Activated CD8-positive, alpha-beta memory T cell treated with anti-CD3 and anti-CD28 coated beads, Interleukin-2, amount 10 ng/mL, durations not matched to agents 7 days and 5 days (primary cell): Measurements from ENCODE around the gene LAG3. TPM values are rescaled to one million over a fixed set of nuclear protein-coding genes. Genes with fewer than 3 reads are reported as not detected.

Experiments
- ATAC-seq: fragments of 150-1000 bp; cut with Tn5 transposase; one replicate; pipeline ENCODE4 v1.10.0; 2021; ENCODE audit warnings: moderate library complexity
- CTCF ChIA-PET: fragments of 350-600 bp; sonication (Branson Sonifier 250); formaldehyde crosslinking; loops from one replicate; lab custom pipeline; 2021; ENCODE audit warnings: antibody characterized with exemption; lab: Charles Lee
- DNase-seq: peaks from one replicate; pipeline ENCODE4 v3.0.0-alpha.2; 2020
- H3K27ac Mint-ChIP-seq: one replicate; pipeline ENCODE4 v1.8.0; 2021; ENCODE audit warnings: mild to moderate bottlenecking, mixed read lengths
- H3K27me3 Mint-ChIP-seq: one replicate; pipeline ENCODE4 v1.8.0; 2021; ENCODE audit warnings: mixed read lengths
- H3K36me3 Mint-ChIP-seq: one replicate; pipeline ENCODE4 v1.8.0; 2021; ENCODE audit warnings: mild to moderate bottlenecking, mixed read lengths
- H3K4me1 Mint-ChIP-seq: one replicate; pipeline ENCODE4 v1.8.0; 2021; ENCODE audit warnings: mixed read lengths
- H3K4me3 Mint-ChIP-seq: one replicate; pipeline ENCODE4 v1.8.0; 2021; ENCODE audit warnings: mild to moderate bottlenecking, moderate library complexity, mixed read lengths
- H3K9me3 Mint-ChIP-seq: one replicate; pipeline ENCODE4 v1.8.0; 2022; ENCODE audit warnings: low read depth, mixed read lengths
- total RNA-seq, 2 experiments: library from RNA; stranded (reverse); gene quantifications; one replicate each; pipeline ENCODE4 v1.2.3, GENCODE V29; 2021

LAG3 gene
- total RNA-seq, 2 experiments from 2014 or later, result 320 to 420 TPM

- CTCF ChIA-PET, result interaction anchor here (1.5 kb wide), 1 partner anchor 53 kb away, joined by 3 read pairs; no protein-coding TSS in a partner anchor
- peaks cover 9% of the 10 kb centered on the region for H3K4me1 Mint-ChIP-seq
- H3K27me3 Mint-ChIP-seq, result peaks cover 34% of the 10 kb centered on the region
- no peaks in the 10 kb centered on the region for H3K9me3 Mint-ChIP-seq
- no peak overlapping the region for H3K27ac Mint-ChIP-seq
- DNase-seq (no peak), ATAC-seq (no peak)
- H3K4me3 Mint-ChIP-seq, result no peak overlapping the region
- H3K36me3 Mint-ChIP-seq, result no peaks in the 10 kb centered on the region
These were observed 45.9 kb downstream of the LAG3 start for GRCh38 chr12:6818222-6818621.

- Mint-ChIP-seq H3K4me1 (peaks cover 9% of the 10 kb centered on the region), H3K36me3 (no peaks in the 10 kb centered on the region), H3K9me3 (no peaks in the 10 kb centered on the region), H3K27ac (no peak overlapping the region), H3K27me3 (peaks cover 36% of the 10 kb centered on the region), H3K4me3 (no peak overlapping the region)
- peak; percentile 37 for DNase-seq
- no peak for ATAC-seq
- CTCF ChIA-PET, result interaction anchor here (0.5 to 1.5 kb wide), 2 partner anchors 11 to 53 kb away, joined by 3 read pairs; no protein-coding TSS in a partner anchor
These were observed 46.3 kb downstream of the LAG3 start for GRCh38 chr12:6818645-6819044.

- no peaks in the 10 kb centered on the region for H3K36me3 Mint-ChIP-seq
- H3K27ac Mint-ChIP-seq, result no peak overlapping the region
- CTCF ChIA-PET, result interaction anchor here (0.5 to 10.4 kb wide), 4 partner anchors 12 to 64 kb away, joined by 3 to 120 read pairs (median 4); partner anchors contain the start of gene MLF2
- peaks cover 9% of the 10 kb centered on the region for H3K4me1 Mint-ChIP-seq
- H3K27me3 Mint-ChIP-seq, result peaks cover 38% of the 10 kb centered on the region
- H3K9me3 Mint-ChIP-seq, result no peaks in the 10 kb centered on the region
- DNase-seq (no peak), ATAC-seq (no peak)
- no peak overlapping the region for H3K4me3 Mint-ChIP-seq
These were observed 47.0 kb downstream of the LAG3 start for GRCh38 chr12:6819106-6820030.

GRCh38 chr12:6820166-6820565 lies 47.8 kb downstream of the LAG3 start:
- ATAC-seq, result no peak
- no peaks in the 10 kb centered on the region for H3K9me3 Mint-ChIP-seq
- no peak for DNase-seq
- H3K27me3 Mint-ChIP-seq, result peaks cover 41% of the 10 kb centered on the region
- no peak overlapping the region for H3K4me3 Mint-ChIP-seq
- no peaks in the 10 kb centered on the region for H3K36me3 Mint-ChIP-seq
- no peak overlapping the region for H3K27ac Mint-ChIP-seq
- H3K4me1 Mint-ChIP-seq, result peaks cover 10% of the 10 kb centered on the region
- CTCF ChIA-PET, result interaction anchor here (1.0 to 10.4 kb wide), 2 partner anchors 15 to 64 kb away, joined by 4 to 120 read pairs; partner anchors contain the start of gene MLF2

GRCh38 chr12:6821591-6822425 lies 49.5 kb downstream of the LAG3 start, which contains the start of gene GPR162:
Gene GPR162 (plus strand): TSS chr12:6821821. CDS start chr12:6823899, 2,078 bp downstream.
- H3K27ac Mint-ChIP-seq, result no peak within 1 kb of the TSS
- CTCF ChIA-PET, result interaction anchor here (0.7 to 10.4 kb wide), 10 partner anchors 9 to 264 kb away, joined by 3 to 120 read pairs (median 6); partner anchors contain the start of genes CDCA3 and MLF2
- H3K9me3 Mint-ChIP-seq, result no peaks in the 10 kb centered on the region
- H3K36me3 Mint-ChIP-seq, result no peaks in the 10 kb centered on the region
- DNase-seq (no peak), ATAC-seq (no peak)
- H3K27me3 Mint-ChIP-seq, result peaks cover 54% of the 10 kb centered on the region
- peaks cover 14% of the 10 kb centered on the region for H3K4me1 Mint-ChIP-seq
- H3K4me3 Mint-ChIP-seq, result peak within 1 kb of the TSS; percentile 8

- Mint-ChIP-seq H3K9me3 (no peaks in the 10 kb centered on the region), H3K36me3 (no peaks in the 10 kb centered on the region), H3K27ac (no peak overlapping the region), H3K4me1 (peaks cover 18% of the 10 kb centered on the region), H3K27me3 (peaks cover 62% of the 10 kb centered on the region), H3K4me3 (no peak overlapping the region)
- ATAC-seq (no peak), DNase-seq (no peak)
- CTCF ChIA-PET, result interaction anchor here (0.7 to 10.4 kb wide), 9 partner anchors 9 to 265 kb away, joined by 3 to 120 read pairs (median 12); partner anchors contain the start of genes CDCA3, GNB3 and MLF2
These were observed 50.3 kb downstream of the LAG3 start for GRCh38 chr12:6822426-6823135.

GRCh38 chr12:6823182-6824084 lies 51.1 kb downstream of the LAG3 start:
- Mint-ChIP-seq H3K4me1 (peaks cover 21% of the 10 kb centered on the region), H3K27me3 (peaks cover 66% of the 10 kb centered on the region), H3K36me3 (no peaks in the 10 kb centered on the region), H3K9me3 (no peaks in the 10 kb centered on the region), H3K4me3 (no peak overlapping the region), H3K27ac (no peak overlapping the region)
- CTCF ChIA-PET, result interaction anchor here (0.9 to 10.4 kb wide), 6 partner anchors 14 to 93 kb away, joined by 3 to 120 read pairs (median 39); partner anchors contain the start of genes GNB3 and MLF2
- no peak for ATAC-seq
- no peak for DNase-seq

- H3K27ac Mint-ChIP-seq, result no peak overlapping the region
- H3K36me3 Mint-ChIP-seq, result no peaks in the 10 kb centered on the region
- H3K4me3 Mint-ChIP-seq, result no peak overlapping the region
- peaks cover 71% of the 10 kb centered on the region for H3K27me3 Mint-ChIP-seq
- CTCF ChIA-PET, result interaction anchor here (0.7 to 10.4 kb wide), 20 partner anchors 10 to 266 kb away, joined by 3 to 120 read pairs (median 4); partner anchors contain the start of genes CDCA3, GNB3, MLF2 and PTMS
- DNase-seq (no peak), ATAC-seq (no peak)
- H3K9me3 Mint-ChIP-seq, result no peaks in the 10 kb centered on the region
- H3K4me1 Mint-ChIP-seq, result peaks cover 26% of the 10 kb centered on the region
These were observed 51.9 kb downstream of the LAG3 start for GRCh38 chr12:6824085-6824775.

- peaks cover 28% of the 10 kb centered on the region for H3K4me1 Mint-ChIP-seq
- H3K27ac Mint-ChIP-seq, result no peak overlapping the region
- ATAC-seq (no peak), DNase-seq (no peak)
- H3K27me3 Mint-ChIP-seq, result peaks cover 76% of the 10 kb centered on the region
- no peaks in the 10 kb centered on the region for H3K36me3 Mint-ChIP-seq
- H3K4me3 Mint-ChIP-seq, result no peak overlapping the region
- no peaks in the 10 kb centered on the region for H3K9me3 Mint-ChIP-seq
- CTCF ChIA-PET, result interaction anchor here (0.7 to 10.4 kb wide), 24 partner anchors 11 to 267 kb away, joined by 3 to 120 read pairs (median 4); partner anchors contain the start of genes CDCA3, GNB3, LAG3 and MLF2
These were observed 52.6 kb downstream of the LAG3 start for GRCh38 chr12:6824901-6825381.

- DNase-seq (peak; percentile 86), ATAC-seq (peak; percentile 74)
- Mint-ChIP-seq H3K4me3 (no peak overlapping the region), H3K27me3 (peaks cover 80% of the 10 kb centered on the region), H3K9me3 (no peaks in the 10 kb centered on the region), H3K36me3 (no peaks in the 10 kb centered on the region), H3K4me1 (peaks cover 28% of the 10 kb centered on the region), H3K27ac (no peak overlapping the region)
- CTCF ChIA-PET, result interaction anchor here (0.7 to 10.4 kb wide), 25 partner anchors 11 to 263 kb away, joined by 3 to 120 read pairs (median 5); partner anchors contain the start of genes CDCA3, COPS7A, GNB3 and LAG3
These were observed 53.2 kb downstream of the LAG3 start for GRCh38 chr12:6825398-6826124.
